NCI-H1436 (cell line): ENCODE measurements around the gene CAPN5.

Experiments used
- DNase-seq: peaks from one replicate; lab custom pipeline; 2025; lab: John Stamatoyannopoulos, UW

CAPN5 gene

DNA sequence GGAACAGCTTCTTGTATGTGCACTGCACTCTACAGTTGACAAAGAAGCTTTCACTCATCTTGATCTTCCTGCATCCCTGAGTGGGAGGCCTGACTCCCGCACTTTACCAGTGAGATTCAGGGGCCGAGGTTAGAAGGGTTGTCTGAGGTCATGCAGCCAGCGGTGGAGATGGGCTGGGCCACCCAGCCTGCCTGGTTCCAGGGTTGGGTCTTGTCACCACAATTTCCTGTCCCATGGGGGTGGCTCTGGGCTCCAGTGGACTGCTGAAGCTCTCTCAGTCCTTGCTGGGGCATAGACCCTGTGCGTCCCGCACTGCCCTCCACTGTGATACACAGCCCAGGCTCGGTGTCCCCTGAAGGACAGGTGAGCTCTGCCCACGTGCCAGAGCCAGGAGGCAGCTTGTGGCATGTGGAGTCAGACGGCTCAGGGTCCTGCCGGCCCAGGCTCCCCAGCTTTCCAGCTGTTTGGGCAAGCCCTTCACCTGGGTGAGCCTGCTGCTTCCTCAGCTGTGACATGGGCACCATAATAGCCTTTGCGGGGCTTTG is 54.4 kb downstream of the CAPN5 start:
- DNase-seq: no peak

DNA sequence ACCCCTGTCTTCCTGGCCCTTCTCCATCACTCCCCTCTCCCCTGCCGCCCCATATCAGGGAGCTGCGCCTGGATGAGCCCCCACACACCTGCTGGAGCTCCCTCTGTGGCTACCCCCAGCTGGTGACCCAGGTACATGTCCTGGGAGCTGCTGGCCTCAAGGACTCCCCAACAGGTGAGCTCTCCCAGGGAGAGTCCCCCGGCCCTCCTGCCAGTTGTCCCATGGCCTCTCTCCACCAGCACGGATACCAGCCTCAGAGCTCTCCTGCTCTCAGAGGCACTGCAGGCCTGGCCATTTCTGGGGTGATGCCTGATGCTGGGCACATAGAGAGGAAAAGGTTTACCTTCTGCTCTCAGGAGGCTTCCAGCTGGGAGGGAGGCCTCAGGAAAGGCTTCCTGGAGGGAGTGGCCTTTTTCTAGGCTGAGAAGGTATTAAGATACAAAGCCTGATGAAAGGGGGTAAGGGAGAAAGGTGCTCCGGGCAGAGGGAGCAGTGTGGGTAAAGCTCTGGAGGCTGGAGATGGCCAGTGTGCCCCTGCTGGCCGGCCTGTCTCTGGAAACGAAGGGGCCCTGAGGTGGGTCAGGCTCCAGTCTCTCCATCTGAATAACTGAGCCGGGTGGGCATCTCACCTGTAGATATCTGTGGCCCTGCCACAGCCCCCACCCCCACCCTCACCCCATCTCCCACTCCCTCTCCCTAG is 55.3 kb downstream of the CAPN5 start:
- DNase-seq: no peak

DNA sequence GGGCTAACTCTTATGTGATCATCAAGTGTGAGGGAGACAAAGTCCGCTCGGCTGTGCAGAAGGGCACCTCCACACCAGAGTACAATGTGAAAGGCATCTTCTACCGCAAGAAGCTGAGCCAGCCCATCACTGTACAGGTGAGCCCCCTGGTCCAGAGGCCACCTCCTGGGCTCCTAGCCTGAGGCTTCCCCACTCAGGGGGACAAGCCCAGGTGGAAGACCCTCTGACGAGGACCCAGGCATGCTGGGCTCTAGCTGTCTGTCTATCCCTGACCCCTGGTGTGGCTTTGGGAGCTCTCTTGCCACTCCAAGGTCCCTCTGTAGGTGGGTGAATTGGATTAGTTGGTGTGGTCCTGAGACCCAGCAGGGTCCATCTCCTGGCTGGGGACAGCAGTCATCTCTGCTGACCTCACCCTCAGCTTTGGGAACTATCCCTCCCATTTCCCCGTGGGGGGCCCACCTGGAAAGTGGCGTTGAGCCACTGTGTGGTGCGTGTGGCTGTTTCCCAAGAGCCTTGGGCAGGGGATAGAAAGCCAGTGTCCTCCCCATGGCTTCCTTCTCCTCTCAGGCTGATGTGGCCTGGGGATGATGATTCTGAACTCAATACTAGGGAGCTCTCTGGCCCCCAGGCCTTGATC is 55.9 kb downstream of the CAPN5 start:
- no peak for DNase-seq

DNA sequence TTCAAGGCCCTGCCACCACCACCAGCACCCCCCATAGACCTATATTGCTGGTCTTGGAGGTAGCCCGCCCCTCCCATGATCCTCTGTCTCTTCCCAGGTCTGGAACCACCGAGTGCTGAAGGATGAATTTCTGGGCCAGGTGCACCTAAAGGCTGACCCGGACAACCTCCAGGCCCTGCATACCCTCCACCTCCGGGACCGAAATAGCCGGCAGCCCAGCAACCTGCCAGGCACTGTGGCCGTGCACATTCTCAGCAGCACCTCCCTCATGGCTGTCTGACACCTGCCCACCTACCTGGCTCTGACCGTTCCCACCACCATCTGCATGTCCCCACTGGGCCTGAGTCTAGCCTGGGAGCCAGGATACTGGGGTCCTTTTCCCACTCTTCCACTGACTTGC is 56.8 kb downstream of the CAPN5 start:
- no peak for DNase-seq

DNA sequence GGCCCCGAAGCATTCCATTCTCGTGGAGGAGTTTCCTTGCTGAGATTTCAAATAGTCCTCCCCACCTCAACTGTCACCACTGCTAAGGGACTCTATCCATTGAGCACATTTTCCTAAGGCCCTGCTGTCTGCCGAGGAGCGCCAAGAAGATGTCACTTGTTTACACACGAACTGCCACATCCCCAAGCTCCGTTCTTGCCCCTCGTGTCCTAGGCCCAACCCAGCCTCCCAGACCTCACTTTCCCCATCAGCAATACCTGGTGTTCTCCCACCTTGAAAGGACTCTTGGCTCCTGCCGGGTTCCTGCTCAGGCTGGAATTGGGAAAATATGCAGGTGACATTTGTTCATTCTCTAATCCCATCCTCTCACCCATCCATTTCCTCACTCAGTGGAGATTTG is 57.3 kb downstream of the CAPN5 start:
- DNase-seq: no peak

DNA sequence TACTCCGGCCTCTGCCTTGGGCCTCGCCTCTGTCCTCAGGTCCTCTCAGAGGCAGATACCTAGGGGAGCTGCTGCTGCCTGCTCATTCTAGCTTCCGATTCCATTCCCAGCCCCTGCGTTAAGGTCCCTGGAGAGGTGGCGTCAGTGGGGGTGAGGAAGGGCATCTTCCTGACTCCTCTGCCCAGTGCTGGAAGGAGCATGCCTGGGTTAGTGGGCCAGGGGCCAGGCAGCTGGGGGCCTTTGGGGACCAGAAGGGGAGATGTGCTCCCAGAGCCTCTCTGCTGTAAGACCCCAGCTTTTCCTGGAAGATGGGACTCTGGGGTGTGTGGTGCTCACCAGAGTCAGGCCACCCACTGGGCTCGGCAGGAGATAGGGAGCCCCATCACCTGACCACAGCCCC is 57.7 kb downstream of the CAPN5 start:
- DNase-seq: no peak

GRCh38 chr11:77125191-77125590 is 58.4 kb downstream of the CAPN5 start:
- DNase-seq: no peak

GRCh38 chr11:77125695-77126094 is 58.9 kb downstream of the CAPN5 start:
- DNase-seq: no peak

- DNase-seq: no peak
Measured at GRCh38 chr11:77126156-77126775, 59.5 kb downstream of the CAPN5 start.

- DNase-seq: peak; percentile 51
Measured at GRCh38 chr11:77126861-77127234, 60.1 kb downstream of the CAPN5 start.

DNA sequence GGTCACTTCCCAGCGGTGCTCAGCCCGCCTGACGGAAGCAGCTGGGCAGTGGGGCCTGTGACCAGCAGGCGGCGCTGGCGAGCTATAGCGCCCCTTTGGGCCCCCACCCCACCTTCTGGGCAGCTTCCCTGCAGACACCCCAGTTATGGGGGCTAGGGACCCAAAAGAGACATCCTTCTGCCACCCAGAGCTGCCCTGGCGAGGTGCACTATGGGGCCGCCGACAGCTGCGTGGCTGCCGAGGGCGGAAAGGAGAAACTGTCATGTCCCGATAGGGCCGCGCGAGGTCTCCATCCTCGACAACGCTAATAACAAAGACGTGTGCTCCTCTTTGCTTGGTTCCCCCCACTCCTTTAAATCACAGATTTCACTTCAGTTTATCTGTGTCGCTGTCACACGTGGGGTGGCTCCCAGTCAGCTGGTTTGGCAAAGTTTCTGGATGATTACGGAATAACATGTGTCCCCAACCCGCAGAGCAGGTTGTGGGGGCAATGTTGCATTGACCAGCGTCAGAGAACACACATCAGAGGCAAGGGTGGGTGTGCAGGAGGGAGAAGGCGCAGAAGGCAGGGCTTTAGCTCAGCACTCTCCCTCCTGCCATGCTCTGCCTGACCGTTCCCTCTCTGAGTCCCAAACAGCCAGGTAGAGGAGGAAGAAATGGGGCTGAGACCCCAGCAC is 60.6 kb downstream of the CAPN5 start:
- peak; percentile 30 for DNase-seq

- DNase-seq: no peak
Measured at GRCh38 chr11:77127920-77128691, 61.3 kb downstream of the CAPN5 start, which contains the start of gene MYO7A. Gene MYO7A, plus strand, starts transcription at chr11:77128246. Its CDS starts 2,389 bp downstream, at chr11:77130635.

GRCh38 chr11:77129069-77129841 is 62.5 kb downstream of the CAPN5 start:
- no peak for DNase-seq

- DNase-seq: no peak
Measured at GRCh38 chr11:77129842-77130756, 63.3 kb downstream of the CAPN5 start.

GRCh38 chr11:77130763-77131513 is 64.2 kb downstream of the CAPN5 start:
- DNase-seq: no peak

GRCh38 chr11:77131560-77131959 is 64.8 kb downstream of the CAPN5 start:
- no peak for DNase-seq

- DNase-seq: no peak
Measured at GRCh38 chr11:77135069-77135468, 68.3 kb downstream of the CAPN5 start.

DNA sequence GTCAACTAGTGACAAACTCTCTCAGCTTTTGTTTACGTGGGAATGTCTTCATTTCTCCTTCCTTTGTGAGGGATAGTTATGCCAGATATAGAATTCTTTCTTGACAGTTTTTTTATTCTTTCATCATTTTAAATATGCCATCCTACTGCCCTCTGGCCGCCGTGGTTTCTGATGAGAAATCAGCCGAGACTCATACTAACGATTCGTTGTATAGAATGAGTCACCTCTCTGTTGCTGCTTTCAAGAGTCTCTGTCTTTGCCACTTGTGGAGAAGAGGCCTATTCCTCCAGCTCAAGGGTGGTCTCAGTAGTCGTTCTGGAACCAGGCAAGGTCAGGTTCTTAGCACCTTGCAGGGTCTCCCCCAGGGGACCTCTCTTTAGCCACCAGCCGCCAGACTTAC is 69.3 kb downstream of the CAPN5 start:
- DNase-seq: no peak

DNA sequence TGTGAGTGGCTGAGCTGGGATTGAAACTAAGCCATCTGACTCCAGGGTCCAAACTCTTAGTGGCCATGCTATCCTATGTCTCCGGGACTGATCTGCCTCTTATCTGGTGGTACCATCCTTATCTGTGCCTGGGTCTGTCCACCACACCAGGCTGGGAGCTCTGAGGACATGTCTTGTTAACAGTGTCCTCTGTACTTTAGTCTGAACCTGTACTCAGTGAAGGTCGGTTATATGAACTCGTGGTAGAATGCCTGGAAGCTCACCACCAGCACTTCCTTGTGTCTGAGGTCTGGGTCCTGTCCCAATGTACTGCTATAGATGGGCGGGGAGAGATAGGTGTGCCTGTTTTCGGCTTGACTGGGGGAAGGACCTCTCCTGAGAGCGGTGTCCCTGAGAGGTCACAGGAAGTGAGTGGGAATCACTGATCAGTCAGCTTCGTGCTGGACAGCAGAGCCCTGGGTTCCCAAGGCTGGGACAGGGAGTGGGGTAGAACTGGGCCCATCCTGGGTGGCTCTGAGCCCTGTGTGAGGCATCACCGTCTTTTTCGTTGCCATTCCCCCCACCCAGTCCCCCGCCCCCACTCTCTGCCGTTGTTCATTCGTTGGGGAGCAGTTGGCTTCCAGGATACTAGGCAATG is 70.1 kb downstream of the CAPN5 start:
- DNase-seq: no peak
